GM19240 (cell line): ENCODE results near the gene FHOD1.

Source experiments
- DNase-seq: peaks from one replicate; pipeline ENCODE4 v3.0.0; 2011; ENCODE audit warnings: low spot score; ENCODE audit not compliant: insufficient read length

FHOD1 gene

GRCh38 chr16:67277999-67278772, 30.9 kb upstream of the FHOD1 start:
- DNase-seq = no peak

GRCh38 chr16:67277294-67277998, 30.2 kb upstream of the FHOD1 start:
- DNase-seq = no peak

- DNase-seq = no peak
Observed at GRCh38 chr16:67275321-67275720, 28.0 kb upstream of the FHOD1 start.

GRCh38 chr16:67271446-67271845, 24.2 kb upstream of the FHOD1 start:
- DNase-seq = no peak

GRCh38 chr16:67270931-67271338, 23.7 kb upstream of the FHOD1 start:
- no peak for DNase-seq

- no peak for DNase-seq
Observed at GRCh38 chr16:67269766-67270165, 22.5 kb upstream of the FHOD1 start.

GRCh38 chr16:67268136-67268579, 20.9 kb upstream of the FHOD1 start:
- no peak for DNase-seq

- DNase-seq = no peak
Observed at GRCh38 chr16:67265834-67266233, 18.6 kb upstream of the FHOD1 start.

GRCh38 chr16:67264866-67265265, 17.6 kb upstream of the FHOD1 start:
- DNase-seq = no peak

GRCh38 chr16:67264277-67264676, 17.0 kb upstream of the FHOD1 start:
- DNase-seq = no peak

GRCh38 chr16:67263201-67263600, 15.9 kb upstream of the FHOD1 start:
- no peak for DNase-seq

GRCh38 chr16:67260426-67261063, 13.3 kb upstream of the FHOD1 start:
- peak; percentile 79 for DNase-seq

- DNase-seq = no peak
Observed at GRCh38 chr16:67259705-67260104, 12.4 kb upstream of the FHOD1 start.

- DNase-seq = no peak
Observed at GRCh38 chr16:67258161-67258835, 11.0 kb upstream of the FHOD1 start.

GRCh38 chr16:67257486-67258160, 10.3 kb upstream of the FHOD1 start:
- no peak for DNase-seq

- DNase-seq = no peak
Observed at GRCh38 chr16:67256701-67257230, 9.5 kb upstream of the FHOD1 start.

- DNase-seq = no peak
Observed at GRCh38 chr16:67255553-67256221, 8.4 kb upstream of the FHOD1 start.

- no peak for DNase-seq
Observed at GRCh38 chr16:67254801-67255552, 7.7 kb upstream of the FHOD1 start.

GRCh38 chr16:67252609-67253497, 5.6 kb upstream of the FHOD1 start:
- DNase-seq = no peak
